Muscle of leg (tissue), 11 donors: ENCODE data around the gene P2RY6. TPM values are rescaled to one million over a fixed set of nuclear protein-coding genes. Genes with fewer than 3 reads are reported as not detected.
"Not testable (repeated sequence)": the region's sequence is repeated elsewhere in the genome, so short reads cannot be mapped to it uniquely, and the experiment has no call there.

Experiments
- DNase-seq: peaks from one replicate; pipeline ENCODE4 v3.0.0; 2013
- H3K27ac ChIP-seq: one replicate; pipeline ENCODE4 v1.5.1; 2013; ENCODE audit warnings: mild to moderate bottlenecking, low read length, control low read depth
- H3K27me3 ChIP-seq: one replicate; pipeline ENCODE4 v1.6.1; 2013; ENCODE audit warnings: low read length; ENCODE audit not compliant: control insufficient read depth, insufficient read depth
- H3K36me3 ChIP-seq: one replicate; pipeline ENCODE4 v1.6.1; 2013; ENCODE audit warnings: low read length; ENCODE audit not compliant: control insufficient read depth, insufficient read depth
- H3K4me1 ChIP-seq: one replicate; pipeline ENCODE4 v1.6.1; 2013; ENCODE audit warnings: low read length; ENCODE audit not compliant: control insufficient read depth, insufficient read depth
- H3K4me3 ChIP-seq: one replicate; pipeline ENCODE4 v1.5.1; 2013; ENCODE audit warnings: low read length, control low read depth
- H3K9me3 ChIP-seq: replicated peaks from 2 replicates; pipeline ENCODE4 v1.6.1; 2013; ENCODE audit warnings: low read depth, low read length; ENCODE audit not compliant: control insufficient read depth
- WGBS: methylation state at CpG from one replicate; pipeline ENCODE4 v1.1.5; 2013; ENCODE audit warnings: missing lambda C conversion rate; ENCODE audit not compliant: insufficient coverage; 5-methylcytosine and 5-hydroxymethylcytosine counted together
- polyA plus RNA-seq, 8 donors: library from polyadenylated mRNA; unstranded; fragments of 120-200 nt; gene quantifications; one replicate each; pipeline versions ENCODE4 v1.2.1 to v1.2.3, GENCODE V29; 2013; ENCODE audit warnings: inconsistent platforms in 1 of 8, low replicate concordance in 1 of 8; ENCODE audit not compliant: insufficient read length in 8 of 8, insufficient read depth in 1 of 8
- total RNA-seq: library from RNA; stranded (reverse); fragments of 120-200 nt; gene quantifications from one replicate; pipeline ENCODE4 v1.2.4, GENCODE V29; 2013

P2RY6 gene
- total and polyA plus RNA-seq, 9 donors, result 0.53 to 1.9 (median 1.5) TPM

GRCh38 chr11:73270016-73270854, 1.9 kb upstream of the P2RY6 start:
- peaks cover 49% of the 10 kb centered on the region for H3K4me1 ChIP-seq
- no peak overlapping the region for H3K4me3 ChIP-seq
- no peak for DNase-seq
- H3K27me3 ChIP-seq, result no peaks in the 10 kb centered on the region
- H3K36me3 ChIP-seq, result no peaks in the 10 kb centered on the region
- no peaks in the 10 kb centered on the region for H3K9me3 ChIP-seq
- 86% methylated on average over 5 of the region's 7 CpGs for WGBS
- H3K27ac ChIP-seq, result no peak overlapping the region

GRCh38 chr11:73270855-73271477, 1.2 kb upstream of the P2RY6 start:
- Histone ChIP-seq H3K27ac (no peak overlapping the region), H3K36me3 (no peaks in the 10 kb centered on the region), H3K9me3 (no peaks in the 10 kb centered on the region), H3K4me1 (peaks cover 42% of the 10 kb centered on the region), H3K4me3 (no peak overlapping the region), H3K27me3 (no peaks in the 10 kb centered on the region)
- WGBS, result 71% methylated on average over 11 of the region's 18 CpGs
- DNase-seq, result no peak

- peaks cover 37% of the 10 kb centered on the region for H3K4me1 ChIP-seq
- DNase-seq, H3K9me3 ChIP-seq, H3K27ac ChIP-seq, H3K36me3 ChIP-seq, H3K27me3 ChIP-seq, H3K4me3 ChIP-seq: not testable (repeated sequence)
- 61% methylated on average over 3 of the region's 10 CpGs for WGBS
Measured at GRCh38 chr11:73271478-73271865, 666 bp upstream of the P2RY6 start.

GRCh38 chr11:73272680-73273038, 521 bp downstream of the P2RY6 start:
- DNase-seq, result no peak
- no CpG with 5 or more reads among the region's 7 CpGs for WGBS
- Histone ChIP-seq H3K4me3 (peak overlapping the region; percentile 25), H3K9me3 (no peaks in the 10 kb centered on the region), H3K27ac (no peak overlapping the region), H3K36me3 (no peaks in the 10 kb centered on the region), H3K27me3 (no peaks in the 10 kb centered on the region), H3K4me1 (peaks cover 25% of the 10 kb centered on the region)

- no peaks in the 10 kb centered on the region for H3K36me3 ChIP-seq
- H3K4me3 ChIP-seq, result peak overlapping the region; percentile 25
- no peaks in the 10 kb centered on the region for H3K27me3 ChIP-seq
- H3K4me1 ChIP-seq, result peaks cover 23% of the 10 kb centered on the region
- H3K27ac ChIP-seq, result peak overlapping the region; percentile 29
- peak; percentile 40 for DNase-seq
- 10% methylated on average over 3 of the region's 8 CpGs for WGBS
- no peaks in the 10 kb centered on the region for H3K9me3 ChIP-seq
Measured at GRCh38 chr11:73273222-73273895, 1.2 kb downstream of the P2RY6 start.

- 92% methylated on average over 3 of the region's 4 CpGs for WGBS
- H3K36me3 ChIP-seq, H3K9me3 ChIP-seq, H3K4me3 ChIP-seq, H3K27ac ChIP-seq, DNase-seq, H3K27me3 ChIP-seq: not testable (repeated sequence)
- peaks cover 21% of the 10 kb centered on the region for H3K4me1 ChIP-seq
Measured at GRCh38 chr11:73274191-73274590, 2.1 kb downstream of the P2RY6 start.

GRCh38 chr11:73274722-73275380, 2.7 kb downstream of the P2RY6 start:
- 62% methylated on average over 10 of the region's 11 CpGs for WGBS
- Histone ChIP-seq H3K4me3 (no peak overlapping the region), H3K27me3 (no peaks in the 10 kb centered on the region), H3K27ac (no peak overlapping the region), H3K9me3 (no peaks in the 10 kb centered on the region), H3K36me3 (no peaks in the 10 kb centered on the region), H3K4me1 (peaks cover 18% of the 10 kb centered on the region)
- DNase-seq, result no peak

- no peaks in the 10 kb centered on the region for H3K9me3 ChIP-seq
- no peaks in the 10 kb centered on the region for H3K36me3 ChIP-seq
- no peak overlapping the region for H3K27ac ChIP-seq
- H3K4me3 ChIP-seq, result no peak overlapping the region
- 100% methylated on average over 1 of the region's 4 CpGs for WGBS
- peaks cover 16% of the 10 kb centered on the region for H3K4me1 ChIP-seq
- H3K27me3 ChIP-seq, result no peaks in the 10 kb centered on the region
- no peak for DNase-seq
Measured at GRCh38 chr11:73275381-73275750, 3.2 kb downstream of the P2RY6 start.

- WGBS, result no CpG with 5 or more reads among the region's 3 CpGs
- H3K4me1 ChIP-seq, result peaks cover 26% of the 10 kb centered on the region
- no peaks in the 10 kb centered on the region for H3K36me3 ChIP-seq
- no peak overlapping the region for H3K4me3 ChIP-seq
- no peak for DNase-seq
- no peaks in the 10 kb centered on the region for H3K9me3 ChIP-seq
- no peak overlapping the region for H3K27ac ChIP-seq
- H3K27me3 ChIP-seq, result no peaks in the 10 kb centered on the region
Measured at GRCh38 chr11:73277467-73277866, 5.3 kb downstream of the P2RY6 start.

GRCh38 chr11:73280626-73281025, 8.5 kb downstream of the P2RY6 start:
- peaks cover 10% of the 10 kb centered on the region for H3K4me1 ChIP-seq
- H3K27ac ChIP-seq, result peak overlapping the region; percentile 29
- DNase-seq, result peak; percentile 74
- no peak overlapping the region for H3K4me3 ChIP-seq
- WGBS, result 69% methylated on average over 5 of the region's 5 CpGs
- H3K36me3 ChIP-seq, result no peaks in the 10 kb centered on the region
- H3K27me3 ChIP-seq, result no peaks in the 10 kb centered on the region
- no peaks in the 10 kb centered on the region for H3K9me3 ChIP-seq
